Activated CD8-positive, alpha-beta memory T cell treated with anti-CD3 and anti-CD28 coated beads for 36 hours (primary cell): Measurements from ENCODE around the gene SLC39A13. TPM values are rescaled to one million over a fixed set of nuclear protein-coding genes. Genes with fewer than 3 reads are reported as not detected.

ENCODE experiments used
- CTCF ChIA-PET: fragments of 350-600 bp; sonication (Branson Sonifier 250); formaldehyde crosslinking; loops from one replicate; lab custom pipeline; 2021; ENCODE audit warnings: antibody characterized with exemption; lab: Charles Lee
- POLR2A ChIA-PET: fragments of 350-600 bp; sonication (Branson Sonifier 250); formaldehyde crosslinking; loops from one replicate; lab custom pipeline; 2021; ENCODE audit warnings: antibody characterized with exemption; lab: Charles Lee
- total RNA-seq, 2 experiments: library from RNA; stranded (reverse); gene quantifications; one replicate each; pipeline ENCODE4 v1.2.3, GENCODE V29; 2021

Gene SLC39A13
- 10 to 100 TPM; 17.3 to 19.2 TPM for total RNA-seq

GRCh38 chr11:47407746-47408590 is at the start of gene SLC39A13:
SLC39A13 (plus strand) TSS chr11:47408590; CDS start chr11:47410095, 1,505 bp downstream.
- POLR2A ChIA-PET = interaction anchor here (1.0 to 1.5 kb wide), 3 partner anchors 10 to 18 kb away, joined by 3 to 8 read pairs (median 4); partner anchors contain the start of gene PSMC3
- CTCF ChIA-PET = interaction anchor here (0.8 to 1.7 kb wide), 6 partner anchors 9 to 143 kb away, joined by 3 to 9 read pairs (median 4); partner anchors contain the start of gene PSMC3

GRCh38 chr11:47358731-47359051 is 49.7 kb upstream of the SLC39A13 start:
- POLR2A ChIA-PET = interaction anchor here (0.7 kb wide), 1 partner anchor 697 kb away, joined by 3 read pairs; no protein-coding TSS in a partner anchor
- CTCF ChIA-PET = no interaction called here

- ChIA-PET CTCF (no interaction called here), POLR2A (interaction anchor here (0.7 kb wide), 1 partner anchor 697 kb away, joined by 3 read pairs; no protein-coding TSS in a partner anchor)
Measured at GRCh38 chr11:47359162-47359561, 49.2 kb upstream of the SLC39A13 start.

- ChIA-PET CTCF (no interaction called here), POLR2A (no interaction called here)
Measured at GRCh38 chr11:47359586-47359985, 48.8 kb upstream of the SLC39A13 start.

- POLR2A ChIA-PET = no interaction called here
- CTCF ChIA-PET = no interaction called here
Measured at GRCh38 chr11:47360341-47360740, 48.0 kb upstream of the SLC39A13 start.

GRCh38 chr11:47361419-47361818 is 47.0 kb upstream of the SLC39A13 start:
- ChIA-PET POLR2A (no interaction called here), CTCF (interaction anchor here (1.4 kb wide), 1 partner anchor 27 kb away, joined by 4 read pairs; no protein-coding TSS in a partner anchor)

- POLR2A ChIA-PET = no interaction called here
- CTCF ChIA-PET = no interaction called here
Measured at GRCh38 chr11:47366020-47366490, 42.3 kb upstream of the SLC39A13 start.

GRCh38 chr11:47369676-47370075 is 38.7 kb upstream of the SLC39A13 start:
- POLR2A ChIA-PET = interaction anchor here (1.2 kb wide), 1 partner anchor 30 kb away, joined by 4 read pairs; no protein-coding TSS in a partner anchor
- CTCF ChIA-PET = interaction anchor here (0.6 to 1.8 kb wide), 2 partner anchors 42 to 438 kb away, joined by 3 to 5 read pairs; no protein-coding TSS in a partner anchor

GRCh38 chr11:47372422-47372821 is 36.0 kb upstream of the SLC39A13 start:
- POLR2A ChIA-PET = interaction anchor here (0.6 kb wide), 2 partner anchors 194 to 763 kb away, joined by 9 to 10 read pairs; no protein-coding TSS in a partner anchor
- CTCF ChIA-PET = interaction anchor here (0.9 to 1.7 kb wide), 6 partner anchors 17 to 101 kb away, joined by 3 to 9 read pairs (median 4); partner anchors contain the start of gene SLC39A13

GRCh38 chr11:47373876-47374719 is 34.3 kb upstream of the SLC39A13 start:
- POLR2A ChIA-PET = no interaction called here

GRCh38 chr11:47374720-47375019 is 33.7 kb upstream of the SLC39A13 start:
- ChIA-PET POLR2A (no interaction called here), CTCF (interaction anchor here (0.6 to 2.2 kb wide), 20 partner anchors 8 to 1298 kb away, joined by 3 to 16 read pairs (median 5); no protein-coding TSS in a partner anchor)

More at GRCh38 chr11:47373876-47374719, 34.3 kb upstream of the SLC39A13 start:
- CTCF ChIA-PET = interaction anchor here (0.5 to 2.2 kb wide), 25 partner anchors 9 to 1297 kb away, joined by 3 to 16 read pairs (median 4); no protein-coding TSS in a partner anchor

- POLR2A ChIA-PET = no interaction called here
- CTCF ChIA-PET = interaction anchor here (0.9 to 2.2 kb wide), 5 partner anchors 13 to 54 kb away, joined by 3 to 16 read pairs (median 7); no protein-coding TSS in a partner anchor
Measured at GRCh38 chr11:47375020-47375419, 33.4 kb upstream of the SLC39A13 start.

GRCh38 chr11:47375546-47376085 is 32.8 kb upstream of the SLC39A13 start:
- POLR2A ChIA-PET = no interaction called here

GRCh38 chr11:47376107-47376524 is 32.3 kb upstream of the SLC39A13 start:
- POLR2A ChIA-PET = no interaction called here

More at GRCh38 chr11:47375546-47376085, 32.8 kb upstream of the SLC39A13 start:
- CTCF ChIA-PET = interaction anchor here (1.8 to 2.2 kb wide), 2 partner anchors 19 to 30 kb away, joined by 7 to 14 read pairs; no protein-coding TSS in a partner anchor

GRCh38 chr11:47376525-47377371 is 31.6 kb upstream of the SLC39A13 start:
- CTCF ChIA-PET = no interaction called here

More at GRCh38 chr11:47376107-47376524, 32.3 kb upstream of the SLC39A13 start:
- CTCF ChIA-PET = no interaction called here

GRCh38 chr11:47377571-47378009 is 30.8 kb upstream of the SLC39A13 start:
- CTCF ChIA-PET = no interaction called here
- POLR2A ChIA-PET = no interaction called here

More at GRCh38 chr11:47376525-47377371, 31.6 kb upstream of the SLC39A13 start:
- POLR2A ChIA-PET = no interaction called here

GRCh38 chr11:47378010-47378835 is 30.2 kb upstream of the SLC39A13 start, which contains the start of gene SPI1:
SPI1 (minus strand) TSS chr11:47378547; CDS start chr11:47378353, 194 bp downstream.
- ChIA-PET CTCF (no interaction called here), POLR2A (no interaction called here)
